Measurements from ENCODE around the gene PROX1.
"Not testable (repeated sequence)": the region's sequence is repeated elsewhere in the genome, so short reads cannot be mapped to it uniquely, and the experiment has no call there.

Gene PROX1

GRCh38 chr1:214067397-214067796 is 79.6 kb downstream of the PROX1 start:
- no peak for DNase-seq

- DNase-seq, result no peak
These were observed 80.3 kb downstream of the PROX1 start for GRCh38 chr1:214067853-214068703.

GRCh38 chr1:214068979-214069378 is 81.2 kb downstream of the PROX1 start:
- no peak for DNase-seq

GRCh38 chr1:214071469-214071868 is 83.7 kb downstream of the PROX1 start:
- no peak for DNase-seq

GRCh38 chr1:214072426-214073157 is 84.8 kb downstream of the PROX1 start:
- DNase-seq, result no peak

GRCh38 chr1:214074477-214074876 is 86.7 kb downstream of the PROX1 start:
- DNase-seq, result no peak

GRCh38 chr1:214075305-214075998 is 87.7 kb downstream of the PROX1 start:
- no peak for DNase-seq

GRCh38 chr1:214075999-214076707 is 88.4 kb downstream of the PROX1 start:
- DNase-seq, result peak in 1 of 58 donors; percentile 0

- peak in 4 of 58 donors; percentile 2 to 6 (median 2) for DNase-seq
These were observed 88.9 kb downstream of the PROX1 start for GRCh38 chr1:214076708-214077065.

GRCh38 chr1:214078950-214079349 is 91.2 kb downstream of the PROX1 start:
- DNase-seq, result no peak

GRCh38 chr1:214085325-214085724 is 97.6 kb downstream of the PROX1 start:
- DNase-seq, result no peak

GRCh38 chr1:214086945-214087344 is 99.2 kb downstream of the PROX1 start:
- no peak for DNase-seq

- DNase-seq, result not testable (repeated sequence)
These were observed 101.2 kb downstream of the PROX1 start for GRCh38 chr1:214089003-214089402.

Data from anterior cingulate cortex (tissue), 58 donors.